HS-5 (cell line): ENCODE data around the gene ASB3.
"Not testable (repeated sequence)": the region's sequence is repeated elsewhere in the genome, so short reads cannot be mapped to it uniquely, and the experiment has no call there.

Source experiments
- DNase-seq: peaks from one replicate; pipeline ENCODE4 v3.0.0-alpha.2; 2012; ENCODE audit warnings: low read depth

ASB3 gene, protein sequence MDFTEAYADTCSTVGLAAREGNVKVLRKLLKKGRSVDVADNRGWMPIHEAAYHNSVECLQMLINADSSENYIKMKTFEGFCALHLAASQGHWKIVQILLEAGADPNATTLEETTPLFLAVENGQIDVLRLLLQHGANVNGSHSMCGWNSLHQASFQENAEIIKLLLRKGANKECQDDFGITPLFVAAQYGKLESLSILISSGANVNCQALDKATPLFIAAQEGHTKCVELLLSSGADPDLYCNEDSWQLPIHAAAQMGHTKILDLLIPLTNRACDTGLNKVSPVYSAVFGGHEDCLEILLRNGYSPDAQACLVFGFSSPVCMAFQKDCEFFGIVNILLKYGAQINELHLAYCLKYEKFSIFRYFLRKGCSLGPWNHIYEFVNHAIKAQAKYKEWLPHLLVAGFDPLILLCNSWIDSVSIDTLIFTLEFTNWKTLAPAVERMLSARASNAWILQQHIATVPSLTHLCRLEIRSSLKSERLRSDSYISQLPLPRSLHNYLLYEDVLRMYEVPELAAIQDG

GRCh38 chr2:53786705-53787613, at the start of gene ASB3, which contains the start of gene ERLEC1:
TSS of gene ASB3 (minus strand) at chr2:53786953. CDS start at chr2:53765572, 21,381 bp downstream.
TSS of gene ERLEC1 (plus strand) at chr2:53787044. CDS start at chr2:53787211, 167 bp downstream.
- DNase-seq = peak; percentile 55

DNA sequence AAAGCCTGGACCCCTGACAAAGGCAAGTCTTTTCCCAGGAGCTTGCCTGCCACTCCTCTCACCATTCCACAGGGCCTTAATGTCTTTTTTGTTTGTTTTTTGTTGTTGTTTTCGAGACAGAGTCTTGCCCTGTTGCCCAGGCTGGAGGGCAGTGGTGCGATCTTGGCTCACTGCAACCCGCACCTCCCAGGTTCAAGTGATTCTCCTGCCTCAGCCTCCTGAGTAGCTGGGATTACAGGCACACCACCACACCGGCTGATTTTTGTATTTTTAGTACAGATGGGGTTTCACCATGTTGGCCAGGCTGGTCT, 43.2 kb upstream of the ASB3 start:
- DNase-seq = not testable (repeated sequence)

- DNase-seq = no peak
Measured at GRCh38 chr2:53829273-53829979, 42.7 kb upstream of the ASB3 start.

- DNase-seq = no peak
Measured at GRCh38 chr2:53828331-53828730, 41.6 kb upstream of the ASB3 start.

DNA sequence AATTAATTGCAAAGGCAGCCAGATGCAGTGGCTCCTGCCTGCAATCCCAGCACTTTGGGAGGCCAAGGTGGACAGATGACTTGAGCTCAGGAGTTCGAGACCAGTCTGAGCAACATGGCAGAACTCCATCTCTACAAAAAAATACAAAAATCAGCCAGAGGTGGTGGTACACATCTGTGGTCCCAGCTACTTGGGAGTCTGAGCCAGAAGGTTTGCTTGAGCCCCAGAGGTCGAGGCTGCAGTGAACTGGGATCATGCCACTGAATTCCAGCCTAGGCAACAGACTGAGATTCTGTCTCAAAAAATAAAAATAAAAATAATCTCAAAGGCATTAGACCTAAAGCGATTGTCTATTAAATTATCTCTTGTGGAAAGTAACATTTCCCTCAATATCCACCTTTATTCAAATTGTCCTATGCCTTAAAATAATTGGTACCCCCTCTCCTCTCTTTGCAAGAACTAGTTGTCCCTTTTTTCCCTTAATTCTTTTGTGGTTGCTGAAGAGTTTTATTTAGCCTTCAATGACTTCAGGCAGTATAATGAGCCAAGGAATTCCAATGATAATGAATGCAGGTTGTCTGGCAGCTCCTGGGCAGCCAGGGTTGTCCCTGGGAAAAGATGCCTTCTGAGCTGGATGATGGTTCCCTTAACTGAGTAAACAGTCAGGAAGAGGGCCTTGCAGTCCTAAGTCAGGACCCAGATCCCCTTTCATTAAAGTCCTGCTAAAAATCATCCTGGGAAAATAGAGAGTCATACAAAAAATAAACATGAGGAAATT, 40.8 kb upstream of the ASB3 start:
- DNase-seq = no peak

- DNase-seq = no peak
Measured at GRCh38 chr2:53826587-53827397, 40.0 kb upstream of the ASB3 start.

- no peak for DNase-seq
Measured at GRCh38 chr2:53826030-53826410, 39.3 kb upstream of the ASB3 start.

- DNase-seq = not testable (repeated sequence)
Measured at GRCh38 chr2:53823639-53824038, 36.9 kb upstream of the ASB3 start.

DNA sequence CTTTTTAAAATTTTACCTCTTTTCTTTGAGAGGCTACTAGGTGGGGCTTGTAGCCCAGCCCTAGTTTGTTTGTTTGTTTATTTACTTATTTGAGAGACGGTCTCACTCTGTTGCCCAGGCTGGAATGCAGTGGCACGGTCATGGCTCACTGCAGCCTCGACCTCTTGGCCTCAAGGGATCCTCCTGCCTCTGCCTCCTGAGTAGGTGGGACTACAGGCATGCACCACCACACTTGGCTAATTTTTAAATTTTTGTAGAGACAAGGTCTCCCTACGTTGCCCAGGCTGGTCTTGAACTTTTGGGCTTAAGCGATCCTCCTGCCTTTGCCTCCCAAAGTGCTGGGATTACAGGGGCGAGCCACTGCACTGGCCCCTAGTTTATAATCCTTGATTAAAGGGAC, 35.1 kb upstream of the ASB3 start:
- DNase-seq = no peak

DNA sequence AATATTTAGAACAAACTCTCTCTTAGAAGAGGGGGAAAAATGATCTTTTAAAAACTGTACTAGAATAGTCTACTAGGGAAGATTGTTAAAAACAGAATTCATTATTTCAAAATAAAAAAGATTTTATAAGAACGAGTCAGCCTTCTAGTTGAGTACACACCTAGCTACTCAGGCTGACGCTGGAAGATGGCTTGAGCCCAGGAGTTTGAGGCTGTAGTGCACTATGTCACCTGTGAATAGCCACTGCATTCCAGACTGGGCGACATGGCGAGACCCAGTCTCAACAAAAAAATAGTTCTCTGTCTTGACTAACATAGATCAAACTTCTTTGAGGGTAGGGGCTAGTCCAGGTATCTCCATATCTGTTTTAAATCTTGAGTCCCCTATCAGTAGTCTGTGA, 34.0 kb upstream of the ASB3 start:
- no peak for DNase-seq

DNA sequence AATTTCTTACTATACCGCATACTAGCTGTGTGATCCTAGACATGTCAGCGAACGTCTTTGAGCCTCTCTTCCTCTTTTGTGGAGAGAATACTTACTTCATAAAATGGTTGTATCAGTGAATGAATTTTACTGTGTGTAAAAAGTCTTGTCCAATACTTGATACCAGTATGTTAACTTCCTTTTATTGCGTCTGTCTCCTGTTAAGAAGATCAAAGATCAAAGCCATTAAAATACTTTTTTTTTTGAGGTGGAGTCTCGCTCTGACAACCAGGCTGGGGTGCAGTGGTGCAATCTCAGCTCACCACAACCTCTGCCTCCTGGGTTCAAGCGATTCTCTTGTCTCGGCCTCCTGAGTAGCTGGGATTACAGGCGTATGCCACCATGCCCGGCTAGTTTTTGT, 33.3 kb upstream of the ASB3 start:
- no peak for DNase-seq

GRCh38 chr2:53819634-53820033, 32.9 kb upstream of the ASB3 start:
- no peak for DNase-seq

DNA sequence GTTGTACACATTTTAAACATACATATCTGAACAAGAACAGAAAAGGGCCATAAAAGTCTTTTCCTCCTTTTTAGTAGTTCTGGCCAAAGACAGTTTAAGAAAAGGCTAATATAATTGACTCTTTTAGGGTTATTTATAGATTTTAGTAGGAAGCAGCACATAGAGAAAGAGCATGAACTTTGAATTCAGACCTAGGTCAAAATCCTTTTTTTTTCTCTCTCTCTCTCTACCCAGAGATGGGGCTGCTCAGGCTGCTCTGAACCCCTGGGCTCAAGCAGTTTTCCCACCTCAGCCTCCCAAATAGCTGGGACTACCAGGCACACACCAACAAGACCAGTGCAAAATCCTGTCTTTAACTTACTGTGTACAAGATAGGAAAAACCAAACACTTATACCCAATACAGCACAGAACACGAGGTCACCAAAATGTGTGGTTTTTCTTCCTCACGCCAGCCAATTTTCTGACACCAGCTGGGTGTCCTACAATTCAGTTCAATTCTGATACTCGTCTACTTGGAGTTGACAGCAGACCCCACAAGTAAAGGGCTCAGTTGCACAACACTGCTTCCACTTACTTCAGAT, 32.2 kb upstream of the ASB3 start:
- no peak for DNase-seq

DNA sequence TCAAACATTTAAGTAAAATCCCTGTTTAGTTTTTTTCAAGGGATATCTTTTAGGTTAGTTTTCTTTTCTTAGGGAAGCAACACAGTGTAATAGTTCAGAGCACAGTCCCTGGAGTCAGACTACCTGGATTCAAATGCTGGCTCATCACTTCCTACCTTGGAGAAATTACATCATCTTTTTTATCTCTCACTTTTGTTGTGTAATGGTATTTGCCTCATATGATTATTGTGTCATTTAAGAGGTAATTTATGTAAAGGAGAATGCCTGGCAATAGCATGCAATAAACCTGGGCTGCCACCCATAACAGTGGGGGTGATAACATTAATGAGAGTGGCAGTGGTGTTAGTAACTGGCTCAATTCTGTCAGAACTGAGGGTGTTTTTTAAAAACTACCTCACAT, 26.4 kb upstream of the ASB3 start:
- no peak for DNase-seq

DNA sequence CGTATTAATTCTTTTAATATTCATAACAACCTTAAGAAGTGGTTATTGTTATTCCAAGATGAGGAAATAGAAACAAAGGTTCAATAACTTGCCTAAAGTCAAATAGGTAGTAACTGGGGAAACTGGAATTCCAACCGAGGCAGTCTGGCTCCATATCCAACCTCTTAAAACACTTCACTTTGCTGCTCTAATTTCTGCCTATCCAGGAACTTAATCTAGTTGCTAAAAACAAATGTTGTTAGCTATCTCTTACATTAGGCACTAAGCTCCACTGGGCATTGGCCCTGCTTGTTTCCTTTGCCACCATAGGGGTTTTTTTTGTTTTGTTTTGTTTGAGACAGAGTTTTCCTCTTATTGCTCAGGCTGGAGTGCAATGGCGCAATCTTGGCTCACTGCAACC, 24.8 kb upstream of the ASB3 start:
- DNase-seq = no peak

GRCh38 chr2:53802617-53803151, 15.9 kb upstream of the ASB3 start:
- no peak for DNase-seq

DNA sequence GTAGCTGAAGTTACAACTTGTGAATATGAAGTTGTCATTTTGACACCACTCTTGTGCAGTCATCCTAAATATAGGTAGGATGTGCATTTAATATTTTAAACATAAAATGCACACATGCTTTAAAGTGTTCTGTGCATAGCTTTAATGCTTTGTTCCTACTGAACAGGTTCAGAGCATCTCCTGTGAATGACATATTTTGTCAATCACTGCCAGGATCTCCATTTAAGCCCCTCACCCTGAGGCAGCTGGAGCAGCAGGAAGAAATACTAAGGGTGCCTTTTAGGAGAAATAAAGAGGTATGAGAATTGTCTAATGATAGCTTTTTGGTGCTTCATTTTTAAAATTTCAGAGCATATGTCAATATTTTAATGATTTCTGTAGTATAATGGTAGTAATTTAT, 14.8 kb upstream of the ASB3 start:
- DNase-seq = no peak

DNA sequence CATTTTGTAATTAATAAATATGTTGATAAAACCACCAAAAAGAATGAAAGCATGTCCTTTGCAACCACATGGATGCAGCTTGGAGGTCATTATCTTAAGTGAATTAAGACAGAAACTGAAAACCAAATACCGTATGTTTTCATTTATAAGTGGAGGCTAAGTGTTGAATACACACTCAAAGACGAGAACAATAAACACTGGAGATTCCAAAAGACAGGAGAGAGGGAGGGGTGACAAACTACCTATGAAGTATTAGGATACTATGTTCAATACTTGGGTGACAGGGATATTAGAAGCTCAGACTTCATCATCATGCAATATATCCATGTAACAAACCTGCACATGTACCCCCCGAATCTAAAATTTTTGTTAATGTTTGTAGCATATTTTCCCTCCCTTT, 7.1 kb upstream of the ASB3 start:
- no peak for DNase-seq

DNA sequence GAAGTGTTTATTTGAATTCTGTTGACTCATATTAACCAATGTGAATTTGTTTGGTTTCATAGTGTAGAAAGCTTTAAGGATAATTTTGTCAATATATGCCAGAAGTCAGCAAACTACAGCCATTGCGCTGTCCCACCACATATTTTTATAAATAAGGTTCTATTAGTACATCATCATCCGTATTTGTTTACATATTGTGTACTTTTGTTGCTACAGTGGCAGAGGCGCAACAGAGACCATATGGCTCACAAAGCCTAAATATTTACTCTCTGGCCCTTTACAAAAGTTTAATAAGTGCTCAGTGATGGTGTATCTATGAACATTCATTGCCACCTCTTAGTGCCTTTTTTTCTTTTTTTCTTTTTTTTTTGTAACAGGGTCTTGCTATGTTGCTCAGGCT, 6.5 kb upstream of the ASB3 start:
- DNase-seq = no peak
